ENCODE data around the gene RGS4.

The RGS4 gene

GRCh38 chr1:163104385-163105099 is 35.4 kb downstream of the RGS4 start:
- DNase-seq, result no peak

GRCh38 chr1:163106364-163106987 is 37.3 kb downstream of the RGS4 start:
- DNase-seq, result no peak

GRCh38 chr1:163107655-163108054 is 38.5 kb downstream of the RGS4 start:
- DNase-seq, result no peak

GRCh38 chr1:163115887-163116286 is 46.7 kb downstream of the RGS4 start:
- DNase-seq, result no peak

GRCh38 chr1:163119707-163120106 is 50.5 kb downstream of the RGS4 start:
- no peak for DNase-seq

GRCh38 chr1:163120372-163120771 is 51.2 kb downstream of the RGS4 start:
- no peak for DNase-seq

GRCh38 chr1:163124812-163125211 is 55.7 kb downstream of the RGS4 start:
- no peak for DNase-seq

Data from activated naive CD4-positive, alpha-beta T cell treated with anti-CD3 and anti-CD28 coated beads, Interleukin-2, amount 50 U/mL, for 16 hours (primary cell).